Measurements from ENCODE around the gene KANSL1.
"Not testable (repeated sequence)": the region's sequence is repeated elsewhere in the genome, so short reads cannot be mapped to it uniquely, and the experiment has no call there.

The KANSL1 gene

GRCh38 chr17:46108550-46109110 lies 84.6 kb downstream of the KANSL1 start:
- DNase-seq = no peak

GRCh38 chr17:46108120-46108519 lies 85.1 kb downstream of the KANSL1 start:
- DNase-seq = no peak

GRCh38 chr17:46106966-46107644 lies 86.1 kb downstream of the KANSL1 start:
- DNase-seq = no peak

GRCh38 chr17:46102806-46103205 lies 90.4 kb downstream of the KANSL1 start:
- not testable (repeated sequence) for DNase-seq

GRCh38 chr17:46101785-46102617 lies 91.2 kb downstream of the KANSL1 start:
- not testable (repeated sequence) for DNase-seq

- no peak for DNase-seq
Measured at GRCh38 chr17:46100590-46100989, 92.6 kb downstream of the KANSL1 start.

GRCh38 chr17:46099865-46100264 lies 93.4 kb downstream of the KANSL1 start:
- no peak for DNase-seq

GRCh38 chr17:46097497-46097896 lies 95.7 kb downstream of the KANSL1 start:
- DNase-seq = no peak

- DNase-seq = no peak
Measured at GRCh38 chr17:46092991-46093390, 100.2 kb downstream of the KANSL1 start.

GRCh38 chr17:46090871-46091270 lies 102.4 kb downstream of the KANSL1 start:
- DNase-seq = no peak

GRCh38 chr17:46089389-46089965 lies 103.8 kb downstream of the KANSL1 start:
- no peak for DNase-seq

GRCh38 chr17:46088595-46088994 lies 104.6 kb downstream of the KANSL1 start:
- no peak for DNase-seq

GRCh38 chr17:46087871-46088270 lies 105.4 kb downstream of the KANSL1 start:
- DNase-seq = not testable (repeated sequence)

GRCh38 chr17:46086821-46087220 lies 106.4 kb downstream of the KANSL1 start:
- DNase-seq = no peak

GRCh38 chr17:46085522-46085921 lies 107.7 kb downstream of the KANSL1 start:
- no peak for DNase-seq

- no peak for DNase-seq
Measured at GRCh38 chr17:46082257-46082656, 111.0 kb downstream of the KANSL1 start.

- no peak for DNase-seq
Measured at GRCh38 chr17:46081018-46081320, 112.3 kb downstream of the KANSL1 start.

- DNase-seq = no peak
Measured at GRCh38 chr17:46080118-46081017, 112.9 kb downstream of the KANSL1 start.

- DNase-seq = no peak
Measured at GRCh38 chr17:46078675-46079074, 114.6 kb downstream of the KANSL1 start.

GRCh38 chr17:46074540-46074939 lies 118.7 kb downstream of the KANSL1 start:
- no peak for DNase-seq

- no peak for DNase-seq
Measured at GRCh38 chr17:46072998-46073397, 120.2 kb downstream of the KANSL1 start.

- no peak for DNase-seq
Measured at GRCh38 chr17:46071796-46072195, 121.4 kb downstream of the KANSL1 start.

- DNase-seq = no peak
Measured at GRCh38 chr17:46064460-46064859, 128.8 kb downstream of the KANSL1 start.
